Caco-2 (cell line): Measurements from ENCODE around the gene LMOD3. TPM values are rescaled to one million over a fixed set of nuclear protein-coding genes. Genes with fewer than 3 reads are reported as not detected.

Experiments
- BruUV-seq: library from RNA; stranded (reverse); fragments of 400-500 nt; replicated peaks from 2 replicates; lab custom pipeline; 2021; lab: Mats Ljungman, UMichigan
- CTCF ChIA-PET: fragments of 300-600 bp; sonication (Branson Sonifier 250); formaldehyde crosslinking; loops from one replicate; lab custom pipeline; 2022; ENCODE audit warnings: antibody characterized with exemption; lab: Charles Lee
- POLR2A ChIA-PET: fragments of 300-600 bp; sonication (Branson Sonifier 250); formaldehyde crosslinking; loops from one replicate; lab custom pipeline; 2022; ENCODE audit warnings: antibody characterized with exemption; lab: Charles Lee
- DNase-seq, 2 experiments: peaks; one replicate each; pipeline versions ENCODE4 v3.0.0 to v3.0.0-alpha.2; 2020 to 2022
- H3K27me3 ChIP-seq: replicated peaks from 2 replicates; pipeline ENCODE4 v1.6.0; 2011; ENCODE audit warnings: low read length; ENCODE audit not compliant: control insufficient read depth, insufficient read depth
- H3K36me3 ChIP-seq: 2 replicates; pipeline ENCODE4 v1.5.1; 2011; ENCODE audit warnings: low read length; ENCODE audit not compliant: control insufficient read depth, insufficient read depth
- H3K4me1 ChIP-seq: fragments of 250-450 bp; sonication (Bioruptor Pico); 2 replicates; pipeline ENCODE4 v1.5.1; 2020; ENCODE audit warnings: mild to moderate bottlenecking
- H3K4me3 ChIP-seq: 2 replicates; pipeline ENCODE4 v1.5.1; 2011; ENCODE audit warnings: low read depth, mild to moderate bottlenecking, control low read depth, low read length
- H3K9me3 ChIP-seq: fragments of 250-450 bp; sonication (Bioruptor Pico); 2 replicates; pipeline ENCODE4 v1.5.1; 2020; ENCODE audit warnings: mild to moderate bottlenecking, moderate library complexity
- H3K27ac Mint-ChIP-seq: one replicate; pipeline ENCODE4 v1.8.0; 2022; ENCODE audit warnings: mixed read lengths; ENCODE audit not compliant: unreplicated experiment
- H3K27me3 Mint-ChIP-seq: one replicate; pipeline ENCODE4 v1.8.0; 2022; ENCODE audit warnings: mixed read lengths; ENCODE audit not compliant: insufficient read depth, unreplicated experiment
- H3K36me3 Mint-ChIP-seq: one replicate; pipeline ENCODE4 v1.8.0; 2022; ENCODE audit warnings: mild to moderate bottlenecking, mixed read lengths; ENCODE audit not compliant: insufficient read depth, unreplicated experiment
- H3K4me1 Mint-ChIP-seq: one replicate; pipeline ENCODE4 v1.8.0; 2022; ENCODE audit warnings: low read depth, mixed read lengths; ENCODE audit not compliant: unreplicated experiment
- H3K4me3 Mint-ChIP-seq: one replicate; pipeline ENCODE4 v1.8.0; 2022; ENCODE audit warnings: mild to moderate bottlenecking, moderate library complexity, mixed read lengths; ENCODE audit not compliant: unreplicated experiment
- H3K9me3 Mint-ChIP-seq: one replicate; pipeline ENCODE4 v1.8.0; 2022; ENCODE audit warnings: mixed read lengths; ENCODE audit not compliant: unreplicated experiment
- intact Hi-C: fragments of 100-400 bp; cut with micrococcal nuclease; formaldehyde crosslinking; loops from one replicate; pipeline ENCODE4 v1.10.0; 2022; ENCODE audit not compliant: unreplicated experiment
- total RNA-seq: library from RNA; stranded (reverse); gene quantifications from 2 replicates; pipeline ENCODE4 v1.2.3, GENCODE V29; 2022
- TF ChIP-seq, protein P1 (sequence below), 2 experiments: fragments of 200-600 bp in 1 of 2; IDR thresholded peaks; 1 replicate in 1 of 2; 2 replicates in 1 of 2; pipeline versions ENCODE4 v1.5.1 to v1.8.0; 2011 to 2022; ENCODE audit warnings: antibody characterized with exemption in 1 of 2, control low read depth in 1 of 2, inconsistent platforms in 1 of 2, low read depth in 1 of 2, low read length in 1 of 2, mild to moderate bottlenecking in 1 of 2, moderate library complexity in 1 of 2; ENCODE audit not compliant: insufficient read depth in 1 of 2, severe bottlenecking in 1 of 2, unreplicated experiment in 1 of 2

LMOD3 gene
- total RNA-seq, 1 experiment from 2014 or later: not detected

DNA sequence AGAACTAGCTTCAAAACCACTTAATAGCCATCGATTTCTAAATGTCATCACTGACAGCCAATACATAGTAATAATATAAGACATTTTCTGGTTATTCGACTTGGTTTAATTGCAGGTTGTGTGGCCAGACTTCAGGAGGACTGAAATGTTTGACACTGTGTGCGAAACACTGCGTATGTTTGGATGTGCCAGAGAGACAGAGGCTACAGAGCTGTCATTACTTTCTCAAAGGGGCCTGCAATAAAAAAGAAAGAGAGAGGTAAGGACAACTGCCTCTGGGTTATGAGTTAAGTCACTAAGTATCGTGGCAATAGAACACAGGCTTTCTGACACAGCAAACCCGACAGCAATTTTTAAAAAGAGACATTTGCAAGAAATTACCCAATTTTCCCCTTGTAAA lies 882 bp downstream of the LMOD3 start:
- TF ChIP-seq, protein P1, sequence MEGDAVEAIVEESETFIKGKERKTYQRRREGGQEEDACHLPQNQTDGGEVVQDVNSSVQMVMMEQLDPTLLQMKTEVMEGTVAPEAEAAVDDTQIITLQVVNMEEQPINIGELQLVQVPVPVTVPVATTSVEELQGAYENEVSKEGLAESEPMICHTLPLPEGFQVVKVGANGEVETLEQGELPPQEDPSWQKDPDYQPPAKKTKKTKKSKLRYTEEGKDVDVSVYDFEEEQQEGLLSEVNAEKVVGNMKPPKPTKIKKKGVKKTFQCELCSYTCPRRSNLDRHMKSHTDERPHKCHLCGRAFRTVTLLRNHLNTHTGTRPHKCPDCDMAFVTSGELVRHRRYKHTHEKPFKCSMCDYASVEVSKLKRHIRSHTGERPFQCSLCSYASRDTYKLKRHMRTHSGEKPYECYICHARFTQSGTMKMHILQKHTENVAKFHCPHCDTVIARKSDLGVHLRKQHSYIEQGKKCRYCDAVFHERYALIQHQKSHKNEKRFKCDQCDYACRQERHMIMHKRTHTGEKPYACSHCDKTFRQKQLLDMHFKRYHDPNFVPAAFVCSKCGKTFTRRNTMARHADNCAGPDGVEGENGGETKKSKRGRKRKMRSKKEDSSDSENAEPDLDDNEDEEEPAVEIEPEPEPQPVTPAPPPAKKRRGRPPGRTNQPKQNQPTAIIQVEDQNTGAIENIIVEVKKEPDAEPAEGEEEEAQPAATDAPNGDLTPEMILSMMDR (IDR thresholded peaks at IDR 0.05; ENCODE audit: insufficient read depth in 1 of 2, low read depth in 1 of 2, low read length in 1 of 2, severe bottlenecking in 1 of 2, unreplicated experiment in 1 of 2): no peak
- no peak overlapping the region for H3K27ac Mint-ChIP-seq
- no peaks in the 10 kb centered on the region for H3K36me3 Mint-ChIP-seq
- Histone ChIP-seq H3K27me3 (no peaks in the 10 kb centered on the region), H3K36me3 (no peaks in the 10 kb centered on the region), H3K4me1 (peaks cover 8% of the 10 kb centered on the region; the same call in 1 of the 2 replicates), H3K9me3 (no peaks in the 10 kb centered on the region), H3K4me3 (no peak overlapping the region)
- POLR2A ChIA-PET: no interaction called here
- BruUV-seq: no TSS peak
- H3K4me3 Mint-ChIP-seq: no peak overlapping the region
- intact Hi-C loops: loop anchor here (1.0 kb wide), 3 partner anchors 185 to 550 kb away; no protein-coding TSS in a partner anchor
- no peaks in the 10 kb centered on the region for H3K4me1 Mint-ChIP-seq
- CTCF ChIA-PET: interaction anchor here (0.8 to 1.4 kb wide), 3 partner anchors 41 to 264 kb away, joined by 3 to 5 read pairs (median 4); partner anchors contain the start of gene FRMD4B
- no peaks in the 10 kb centered on the region for H3K27me3 Mint-ChIP-seq
- DNase-seq: no peak
- H3K9me3 Mint-ChIP-seq: no peaks in the 10 kb centered on the region

DNA sequence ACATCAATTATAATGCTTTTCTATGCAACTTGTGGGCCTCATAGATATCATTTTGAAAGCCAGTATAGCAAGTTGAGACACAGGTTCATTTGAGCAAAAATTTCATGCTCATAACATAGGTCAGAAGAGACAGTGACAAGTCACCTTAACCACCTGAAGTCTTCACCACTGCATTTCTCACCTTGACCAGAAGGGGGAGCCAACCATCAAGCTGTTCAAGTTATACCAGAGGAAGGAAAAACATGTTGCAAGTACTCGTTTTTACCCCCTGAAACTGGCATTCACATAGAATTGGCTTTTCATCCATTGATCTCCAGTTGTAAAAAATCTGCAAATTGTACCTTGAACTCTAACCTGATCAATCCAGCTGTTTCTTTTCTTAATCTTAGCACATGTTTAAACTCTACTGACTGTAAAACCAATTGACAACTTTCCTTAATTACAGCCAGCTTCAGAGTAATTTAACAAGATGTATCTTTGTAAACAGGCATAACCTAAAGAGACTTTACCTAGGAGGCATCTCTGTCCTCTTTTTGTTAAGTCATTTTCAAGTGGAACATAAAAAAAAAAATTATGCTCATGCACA lies 1.4 kb downstream of the LMOD3 start:
- H3K9me3 Mint-ChIP-seq: no peaks in the 10 kb centered on the region
- no TSS peak for BruUV-seq
- no peaks in the 10 kb centered on the region for H3K27me3 Mint-ChIP-seq
- no peaks in the 10 kb centered on the region for H3K36me3 ChIP-seq
- TF ChIP-seq, protein P1 (IDR thresholded peaks at IDR 0.05; ENCODE audit: insufficient read depth in 1 of 2, low read depth in 1 of 2, low read length in 1 of 2, severe bottlenecking in 1 of 2, unreplicated experiment in 1 of 2): peak; percentile 86 to 92
- ChIA-PET POLR2A (no interaction called here), CTCF (interaction anchor here (0.6 to 1.4 kb wide), 4 partner anchors 42 to 265 kb away, joined by 3 to 5 read pairs (median 4); partner anchors contain the start of gene FRMD4B)
- no peak overlapping the region for H3K4me3 ChIP-seq
- peaks cover 8% of the 10 kb centered on the region; the same call in 1 of the 2 replicates for H3K4me1 ChIP-seq
- H3K27me3 ChIP-seq: no peaks in the 10 kb centered on the region
- H3K36me3 Mint-ChIP-seq: no peaks in the 10 kb centered on the region
- intact Hi-C loops: loop anchor here (1.0 kb wide), 3 partner anchors 185 to 550 kb away; no protein-coding TSS in a partner anchor
- no peak overlapping the region for H3K27ac Mint-ChIP-seq
- no peaks in the 10 kb centered on the region for H3K4me1 Mint-ChIP-seq
- H3K4me3 Mint-ChIP-seq: no peak overlapping the region
- peak; percentile 81 to 84 for DNase-seq
- no peaks in the 10 kb centered on the region for H3K9me3 ChIP-seq

DNA sequence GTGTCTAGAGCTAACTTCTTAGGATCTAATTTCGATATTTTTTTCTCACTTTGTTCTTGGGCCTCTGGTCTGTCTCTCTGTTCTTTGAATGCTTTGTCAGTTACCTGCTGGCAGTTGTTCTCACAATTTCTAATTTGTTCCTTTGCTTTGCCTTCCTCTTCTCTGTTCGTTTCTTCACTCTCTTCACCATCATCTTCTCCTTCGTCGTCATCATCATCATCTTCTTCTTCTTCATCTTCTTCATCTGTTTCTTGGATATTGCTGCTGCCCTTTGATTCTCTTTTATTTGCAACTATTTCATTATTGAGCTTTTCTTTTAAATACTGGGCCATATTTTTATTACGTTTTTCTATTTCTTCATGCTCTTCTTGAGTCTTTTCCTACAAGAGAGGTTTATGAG lies 2.7 kb downstream of the LMOD3 start:
- CTCF ChIA-PET: no interaction called here
- intact Hi-C loops: no loop called here
- H3K36me3 ChIP-seq: no peaks in the 10 kb centered on the region
- POLR2A ChIA-PET: interaction anchor here (0.6 kb wide), 1 partner anchor 96 kb away, joined by 3 read pairs; no protein-coding TSS in a partner anchor
- no peaks in the 10 kb centered on the region for H3K27me3 Mint-ChIP-seq
- H3K27ac Mint-ChIP-seq: no peak overlapping the region
- peaks cover 8% of the 10 kb centered on the region; the same call in 1 of the 2 replicates for H3K4me1 ChIP-seq
- no peaks in the 10 kb centered on the region for H3K9me3 ChIP-seq
- no peaks in the 10 kb centered on the region for H3K36me3 Mint-ChIP-seq
- H3K4me3 ChIP-seq: no peak overlapping the region
- H3K9me3 Mint-ChIP-seq: no peaks in the 10 kb centered on the region
- TF ChIP-seq, protein P1 (IDR thresholded peaks at IDR 0.05; ENCODE audit: insufficient read depth in 1 of 2, low read depth in 1 of 2, low read length in 1 of 2, severe bottlenecking in 1 of 2, unreplicated experiment in 1 of 2): no peak
- no peaks in the 10 kb centered on the region for H3K27me3 ChIP-seq
- BruUV-seq: no TSS peak
- DNase-seq: no peak
- no peak overlapping the region for H3K4me3 Mint-ChIP-seq
- H3K4me1 Mint-ChIP-seq: no peaks in the 10 kb centered on the region
